ENCODE measurements around the gene PLCB1.
"Not testable (repeated sequence)": the region's sequence is repeated elsewhere in the genome, so short reads cannot be mapped to it uniquely, and the experiment has no call there.

The PLCB1 gene

DNA sequence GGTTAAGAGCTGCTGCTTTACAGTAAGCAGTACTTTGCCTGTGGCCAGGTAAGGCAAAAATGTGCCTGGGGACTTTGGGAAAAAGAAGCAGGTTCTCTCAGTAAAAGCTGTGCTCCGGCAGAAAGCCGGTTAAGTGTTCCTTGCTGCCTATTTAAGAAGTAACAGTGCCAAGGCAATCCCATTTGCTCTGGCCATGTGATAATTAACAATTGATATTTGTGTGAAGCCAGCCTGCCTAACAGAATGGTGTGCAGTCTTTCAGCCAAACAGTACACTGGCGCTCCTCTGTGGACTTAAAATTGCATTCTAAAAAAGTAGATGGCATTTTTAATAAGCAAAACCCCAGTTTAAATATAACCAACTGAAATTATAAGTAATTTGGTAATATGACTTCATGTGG, 430.3 kb downstream of the PLCB1 start:
- no peak for DNase-seq

GRCh38 chr20:8568075-8568474, 436.0 kb downstream of the PLCB1 start:
- no peak for DNase-seq

GRCh38 chr20:8569766-8570165, 437.7 kb downstream of the PLCB1 start:
- no peak for DNase-seq

DNA sequence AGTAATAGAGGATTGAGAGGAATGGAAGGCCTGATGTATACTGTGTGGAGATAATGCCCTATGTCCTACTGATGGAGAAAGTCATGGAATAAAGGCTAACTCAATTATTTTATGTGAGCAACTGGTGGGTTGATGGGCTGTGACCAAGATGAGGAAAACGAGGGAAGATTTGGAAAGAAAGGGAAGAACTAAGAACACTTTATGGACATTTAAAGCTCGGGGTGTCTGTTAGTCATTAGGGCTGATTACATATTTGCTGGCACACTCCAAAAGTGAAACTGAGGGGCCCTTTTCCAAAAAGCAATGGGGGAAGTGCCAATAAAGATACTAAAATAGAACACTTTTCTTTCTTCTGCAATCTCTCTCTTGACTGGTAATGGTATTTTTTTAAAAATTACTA, 439.5 kb downstream of the PLCB1 start:
- DNase-seq, result no peak

DNA sequence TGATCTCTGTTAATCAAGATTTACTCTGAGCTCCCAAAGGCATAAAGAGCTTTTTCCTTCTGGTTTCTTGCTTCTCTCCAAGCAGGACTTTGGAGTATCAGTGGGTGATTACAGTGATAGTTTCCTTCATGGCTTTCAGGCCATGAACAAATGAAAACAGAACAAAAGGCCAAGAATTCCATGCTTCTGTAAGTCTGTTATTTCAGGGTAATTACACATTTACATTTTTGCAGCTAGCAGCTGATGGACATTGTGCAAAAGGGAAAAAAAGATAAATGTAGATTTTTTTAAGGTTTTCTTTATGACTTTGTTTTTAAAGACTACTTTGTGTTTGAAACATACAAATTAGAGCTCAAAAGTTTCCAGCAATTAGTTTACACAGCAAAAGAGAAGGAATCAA, 441.6 kb downstream of the PLCB1 start:
- DNase-seq, result no peak

DNA sequence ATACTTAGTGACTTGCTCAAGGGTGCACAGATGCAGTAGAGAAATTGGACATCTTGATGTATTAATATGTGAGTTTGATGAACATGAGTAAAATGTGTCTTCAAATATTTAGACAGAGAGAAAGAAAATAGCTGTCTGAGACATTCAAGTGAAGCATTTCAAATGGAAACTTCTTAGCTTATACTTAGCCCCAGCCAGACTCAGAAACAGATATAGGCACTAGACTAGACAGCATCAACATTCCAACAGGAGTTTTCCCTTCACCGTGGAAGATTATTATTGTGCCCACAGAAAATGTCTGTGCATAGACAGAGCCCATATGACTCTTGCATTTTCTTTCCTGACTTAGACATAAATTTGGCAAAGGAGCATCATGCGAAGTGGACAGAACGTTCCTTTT, 443.0 kb downstream of the PLCB1 start:
- DNase-seq, result no peak

GRCh38 chr20:8578161-8578865, 446.2 kb downstream of the PLCB1 start:
- no peak for DNase-seq

DNA sequence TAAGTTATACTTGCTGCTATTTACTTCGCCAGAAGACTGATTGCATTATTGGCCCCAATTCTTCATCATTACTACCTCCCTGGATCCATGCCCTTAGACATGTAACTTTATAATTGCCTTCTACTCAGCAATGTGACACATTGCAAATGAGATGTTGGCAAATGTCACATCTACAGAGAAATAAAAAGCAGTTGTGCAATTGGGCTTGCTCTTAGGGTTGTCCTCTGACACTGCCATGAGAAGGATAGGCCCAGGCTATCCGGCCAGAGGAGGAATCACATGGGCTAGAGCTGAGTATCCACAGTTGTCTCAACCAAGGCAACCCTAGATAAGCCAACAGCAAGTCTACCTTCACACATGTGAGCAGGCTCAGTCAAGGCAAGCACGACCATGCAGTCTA, 447.0 kb downstream of the PLCB1 start:
- no peak for DNase-seq

DNA sequence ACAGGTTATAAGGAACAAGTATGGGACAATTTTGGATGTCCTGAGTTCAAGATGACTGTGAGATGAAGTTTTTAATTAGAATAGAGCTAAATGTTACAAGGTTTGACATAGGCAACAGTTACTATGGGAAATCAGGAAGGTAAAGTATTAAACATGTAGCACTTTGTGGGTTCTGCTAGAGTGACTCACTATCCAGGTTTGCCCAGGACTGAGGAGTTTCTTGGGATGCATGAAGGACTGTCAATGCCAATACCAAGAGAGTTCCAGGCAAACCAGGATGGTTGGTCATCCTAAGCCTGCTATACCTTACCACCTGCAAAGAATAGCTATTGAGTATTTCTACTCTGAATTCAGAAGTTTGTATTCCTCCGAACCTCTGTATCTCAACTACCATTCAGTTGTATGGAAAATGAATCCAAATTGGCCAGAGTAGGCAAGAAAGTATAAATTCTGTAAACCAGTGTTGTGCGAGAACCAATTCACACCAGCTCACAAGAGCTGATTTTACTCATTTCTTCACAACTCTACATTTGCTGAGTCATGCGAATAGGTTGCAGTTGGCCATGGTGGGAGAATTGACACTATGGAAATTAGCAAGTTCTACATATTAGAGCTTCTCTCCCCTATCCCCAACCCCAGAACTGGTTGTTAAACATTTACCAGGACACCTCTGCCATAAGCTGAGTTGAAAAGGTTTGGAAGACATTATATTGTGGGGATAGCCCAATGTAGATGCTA, 449.5 kb downstream of the PLCB1 start:
- DNase-seq, result no peak

GRCh38 chr20:8583012-8583565, 451.0 kb downstream of the PLCB1 start:
- no peak for DNase-seq

- DNase-seq, result no peak
Measured at GRCh38 chr20:8583566-8584043, 451.5 kb downstream of the PLCB1 start.

GRCh38 chr20:8587251-8587650, 455.2 kb downstream of the PLCB1 start:
- DNase-seq, result no peak

DNA sequence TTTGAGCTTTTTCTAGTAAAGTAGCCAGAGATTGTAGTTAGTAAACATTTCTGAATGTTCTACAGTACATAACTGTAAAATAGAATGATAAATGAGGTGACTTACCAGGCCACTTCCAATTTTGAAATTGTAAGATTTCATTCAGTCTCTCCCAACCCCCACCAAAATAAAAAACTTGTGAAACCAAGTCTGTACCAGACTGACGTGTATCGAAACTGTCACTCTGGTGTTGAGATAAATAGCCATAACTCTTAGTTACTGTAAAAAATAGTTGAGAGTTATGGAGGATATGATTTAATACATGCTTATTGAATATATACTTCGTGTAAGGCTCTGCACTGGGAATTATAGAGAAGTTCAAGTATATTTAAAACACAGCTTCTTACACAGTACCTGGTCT, 455.7 kb downstream of the PLCB1 start:
- no peak for DNase-seq

GRCh38 chr20:8589956-8590355, 457.9 kb downstream of the PLCB1 start:
- no peak for DNase-seq

- not testable (repeated sequence) for DNase-seq
Measured at GRCh38 chr20:8600910-8601541, 469.0 kb downstream of the PLCB1 start.

- no peak for DNase-seq
Measured at GRCh38 chr20:8601542-8601912, 469.5 kb downstream of the PLCB1 start.

GRCh38 chr20:8602389-8603116, 470.5 kb downstream of the PLCB1 start:
- no peak for DNase-seq

DNA sequence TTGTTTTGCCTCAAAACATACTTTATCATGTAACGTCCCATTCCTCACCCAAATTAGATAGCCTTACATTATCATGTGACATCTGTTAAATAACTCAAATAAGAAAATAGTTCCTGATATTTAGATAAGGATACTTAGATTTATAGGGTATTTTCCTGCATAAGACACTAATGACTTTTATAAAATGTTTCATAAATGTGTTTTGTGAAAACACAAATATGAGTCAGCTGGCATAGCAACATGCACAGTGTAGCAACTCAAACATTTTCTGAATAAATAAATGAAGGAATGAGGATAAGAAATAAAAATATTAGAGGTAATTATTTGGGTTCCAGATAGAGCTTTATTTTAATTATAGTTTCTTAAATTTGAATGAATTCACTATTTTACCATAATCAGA, 476.4 kb downstream of the PLCB1 start:
- no peak for DNase-seq

- no peak for DNase-seq
Measured at GRCh38 chr20:8616792-8617191, 484.7 kb downstream of the PLCB1 start.

GRCh38 chr20:8621001-8621400, 488.9 kb downstream of the PLCB1 start:
- no peak for DNase-seq

DNA sequence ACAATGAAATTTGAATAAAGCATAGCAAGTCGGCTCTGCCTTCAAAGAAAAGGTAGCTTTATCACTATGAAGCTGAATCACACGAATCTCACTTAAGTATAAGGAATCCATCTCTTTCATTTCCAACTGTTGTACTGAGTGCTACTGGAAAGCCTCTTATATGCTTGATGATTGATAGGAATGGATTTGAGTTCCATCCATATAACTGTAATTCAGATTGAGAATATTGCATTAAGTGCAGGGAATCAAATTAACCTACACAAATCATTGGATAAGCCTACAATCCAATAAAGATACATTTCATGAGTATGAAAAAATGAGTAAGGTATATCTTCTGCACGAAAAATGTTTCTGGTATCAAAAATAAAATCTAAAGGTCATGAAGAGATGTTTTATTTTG, 492.0 kb downstream of the PLCB1 start:
- no peak for DNase-seq

DNA sequence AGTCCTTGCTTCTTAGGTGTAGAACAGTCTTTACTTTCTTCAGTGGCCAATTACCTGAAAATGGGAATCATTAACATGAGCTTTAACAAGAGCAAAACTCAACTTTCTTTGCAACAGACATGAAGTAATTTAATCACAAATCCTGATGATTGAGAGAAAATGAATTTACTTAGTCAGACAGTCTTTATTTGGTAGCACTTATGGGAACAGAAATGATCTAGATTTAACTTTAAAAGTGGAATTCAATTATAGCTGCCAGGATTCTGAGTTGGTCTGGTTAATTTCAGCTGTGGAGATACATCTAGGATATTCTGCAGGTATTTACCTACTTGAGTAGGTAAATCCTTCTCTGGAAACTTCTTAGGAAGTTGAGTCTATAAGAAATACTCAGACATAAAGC, 492.6 kb downstream of the PLCB1 start:
- no peak for DNase-seq

All from retina (tissue), 1 donor.